Measurements from ENCODE around the gene GNG11. TPM values are rescaled to one million over a fixed set of nuclear protein-coding genes. Genes with fewer than 3 reads are reported as not detected.

GNG11 gene
- total and polyA plus RNA-seq, 2 experiments from 2014 or later, result 1.6 to 6.3 TPM

- TF ChIP-seq ZNF462 (CRISPR knock-in tag; IDR thresholded peaks at IDR 0.05) (no peak), ZNF114 (CRISPR knock-in tag; IDR thresholded peaks at IDR 0.05) (no peak), ZNF331 (CRISPR knock-in tag; IDR thresholded peaks at IDR 0.05; ENCODE audit: low read depth) (no peak)
Measured at GRCh38 chr7:93955304-93955703, 33.8 kb downstream of the GNG11 start (continued).

GRCh38 chr7:93957767-93958166 is 36.2 kb downstream of the GNG11 start:
- DNase-seq (ENCODE audit: low spot score), result no peak
- H4K20me1 ChIP-seq (replicated peaks; ENCODE audit: insufficient read depth), result no peaks in the 10 kb centered on the region
- no peak overlapping the region for H3K4me3 ChIP-seq
- Mint-ChIP-seq H3K27ac (no peak overlapping the region), H3K4me3 (no peak overlapping the region), H3K4me1 (no peaks in the 10 kb centered on the region), H3K36me3 (ENCODE audit: low read depth) (no peaks in the 10 kb centered on the region), H3K27me3 (ENCODE audit: insufficient read depth, low read depth, poor library complexity) (no peaks in the 10 kb centered on the region), H3K9me3 (no peaks in the 10 kb centered on the region)
- ATAC-seq, result no peak
- H3K36me3 ChIP-seq (ENCODE audit: insufficient read depth), result no peaks in the 10 kb centered on the region
- H2AFZ ChIP-seq, result no peak overlapping the region
- no peaks in the 10 kb centered on the region for H3K9me2 ChIP-seq (ENCODE audit: insufficient read depth)
- no peaks in the 10 kb centered on the region for H3K4me1 ChIP-seq (ENCODE audit: insufficient read depth)
- TF ChIP-seq EZH2phosphoT487 (IDR thresholded peaks at IDR 0.05; ENCODE audit: unreplicated experiment) (no peak), STAT1 (IDR thresholded peaks at IDR 0.05; ENCODE audit: unreplicated experiment) (no peak), CTCF (conservative IDR thresholded peaks at IDR 0.05; ENCODE audit: low read depth in 2 of 2) (no peak), ZNF114 (CRISPR knock-in tag; IDR thresholded peaks at IDR 0.05) (no peak)
- no peaks in the 10 kb centered on the region for H3K27me3 ChIP-seq (ENCODE audit: insufficient read depth)
- no peak overlapping the region for H3K4me2 ChIP-seq
- H3K27ac ChIP-seq (ENCODE audit: low read depth), result no peak overlapping the region
- no peaks in the 10 kb centered on the region for H3F3A ChIP-seq (replicated peaks; ENCODE audit: low read depth)
- no peaks in the 10 kb centered on the region for H3K79me2 ChIP-seq (replicated peaks; ENCODE audit: insufficient read depth)

All from GM23338 (cell line).